IMR-90 (cell line): Measurements from ENCODE around the gene ZNFX1. TPM values are rescaled to one million over a fixed set of nuclear protein-coding genes. Genes with fewer than 3 reads are reported as not detected.
A peak's percentile ranks its signal among the peaks of the same experiment; 100 is the strongest.

Source experiments
- ATAC-seq: fragments of 200-7000 bp; cut with Tn5 transposase; 2 replicates; pipeline ENCODE4 v1.9.1; 2020; ENCODE audit warnings: low read depth, mild to moderate bottlenecking, moderate library complexity
- BruUV-seq: library from RNA; stranded (reverse); fragments of 400-500 nt; replicated peaks from 2 replicates; lab custom pipeline; 2021; lab: Mats Ljungman, UMichigan
- CTCF ChIA-PET: fragments of 300-600 bp; formaldehyde crosslinking; extraction: SDS; loops from one replicate; lab custom pipeline; 2021; ENCODE audit warnings: antibody characterized with exemption; lab: Yijun Ruan, JAX
- POLR2A ChIA-PET: fragments of 300-600 bp; sonication (Branson Sonifier 250); formaldehyde crosslinking; loops from one replicate; lab custom pipeline; 2022; ENCODE audit warnings: antibody characterized with exemption; ENCODE audit not compliant: unreplicated experiment; lab: Charles Lee
- DNase-seq: peaks from one replicate; pipeline ENCODE4 v3.0.0; 2013
- H2AFZ ChIP-seq: replicated peaks from 2 replicates; pipeline ENCODE3; 2013; ENCODE audit warnings: low read length, mild to moderate bottlenecking; ENCODE audit not compliant: poor library complexity
- H2AK5ac ChIP-seq: 2 replicates; pipeline ENCODE4 v1.6.1; 2013; ENCODE audit warnings: low read depth, low read length, inconsistent platforms
- H2AK9ac ChIP-seq: replicated peaks from 2 replicates; pipeline ENCODE3; 2013; ENCODE audit warnings: mild to moderate bottlenecking, low read depth, low read length, moderate library complexity; ENCODE audit not compliant: poor library complexity
- H2BK120ac ChIP-seq: 2 replicates; pipeline ENCODE4 v1.6.1; 2013; ENCODE audit warnings: low read depth, low read length, inconsistent platforms
- H2BK15ac ChIP-seq: 3 replicates; pipeline ENCODE4 v1.6.1; 2013; ENCODE audit warnings: low read depth, low read length, inconsistent platforms
- H2BK20ac ChIP-seq: 2 replicates; pipeline ENCODE4 v1.6.1; 2013; ENCODE audit warnings: low read depth, mild to moderate bottlenecking, inconsistent platforms, low read length, moderate library complexity
- H2BK5ac ChIP-seq: 2 replicates; pipeline ENCODE4 v1.6.1; 2013; ENCODE audit warnings: mild to moderate bottlenecking, low read depth, low read length, inconsistent platforms; ENCODE audit not compliant: poor library complexity, severe bottlenecking
- H3K14ac ChIP-seq: replicated peaks from 2 replicates; pipeline ENCODE4 v1.6.1; 2013; ENCODE audit warnings: low read depth, low read length, inconsistent platforms
- H3K18ac ChIP-seq: 2 replicates; pipeline ENCODE4 v1.6.1; 2013; ENCODE audit warnings: low read depth, low read length, control low read depth
- H3K23ac ChIP-seq: 2 replicates; pipeline ENCODE4 v1.6.1; 2013; ENCODE audit warnings: low read depth, low read length, inconsistent platforms
- H3K27ac ChIP-seq: 2 replicates; pipeline ENCODE4 v1.5.1; 2013; ENCODE audit warnings: mild to moderate bottlenecking, control low read depth, low read length; ENCODE audit not compliant: insufficient read depth
- H3K27me3 ChIP-seq: 2 replicates; pipeline ENCODE4 v1.6.1; 2013; ENCODE audit warnings: low read length; ENCODE audit not compliant: control insufficient read depth, insufficient read depth
- H3K36me3 ChIP-seq: 2 replicates; pipeline ENCODE4 v1.6.1; 2013; ENCODE audit warnings: low read length, mixed read lengths; ENCODE audit not compliant: control insufficient read depth, insufficient read depth
- H3K4ac ChIP-seq: 2 replicates; pipeline ENCODE4 v1.6.1; 2013; ENCODE audit warnings: low read depth, low read length, inconsistent platforms
- H3K4me1 ChIP-seq: 2 replicates; pipeline ENCODE4 v1.6.1; 2013; ENCODE audit warnings: low read length, mixed read lengths; ENCODE audit not compliant: control insufficient read depth, insufficient read depth
- H3K4me2 ChIP-seq: 2 replicates; pipeline ENCODE4 v1.6.1; 2013; ENCODE audit warnings: low read depth, mild to moderate bottlenecking, control low read depth, low read length, moderate library complexity
- H3K4me3 ChIP-seq: 2 replicates; pipeline ENCODE4 v1.5.1; 2013; ENCODE audit warnings: low read depth, mild to moderate bottlenecking, control low read depth, low read length, moderate library complexity; ENCODE audit not compliant: insufficient read depth
- H3K56ac ChIP-seq: 2 replicates; pipeline ENCODE4 v1.6.1; 2013; ENCODE audit warnings: low read length, inconsistent platforms; ENCODE audit not compliant: insufficient read depth; ENCODE audit errors: extremely low read depth
- H3K79me1 ChIP-seq, 2 experiments: 2 replicates each; pipeline ENCODE4 v1.6.1; 2013; ENCODE audit warnings: low read length in 2 of 2, inconsistent platforms in 1 of 2, low read depth in 1 of 2
- H3K9ac ChIP-seq: 2 replicates; pipeline ENCODE4 v1.6.1; 2013; ENCODE audit warnings: low read depth, low read length, control low read depth
- H3K9me1 ChIP-seq: 2 replicates; pipeline ENCODE4 v1.6.1; 2013; ENCODE audit warnings: low read length, inconsistent platforms; ENCODE audit not compliant: insufficient read depth
- H3K9me3 ChIP-seq: 2 replicates; pipeline ENCODE4 v1.6.1; 2013; ENCODE audit warnings: low read length; ENCODE audit not compliant: control insufficient read depth, insufficient read depth
- H4K20me1 ChIP-seq: 2 replicates; pipeline ENCODE4 v1.6.1; 2013; ENCODE audit warnings: low read length, inconsistent platforms; ENCODE audit not compliant: insufficient read depth
- H4K5ac ChIP-seq: 2 replicates; pipeline ENCODE4 v1.6.1; 2013; ENCODE audit warnings: mild to moderate bottlenecking, low read depth, low read length, control low read depth
- H4K8ac ChIP-seq, 2 experiments: 2 replicates each; pipeline ENCODE4 v1.6.1; 2013; ENCODE audit warnings: low read depth in 2 of 2, low read length in 2 of 2, control low read depth in 1 of 2, inconsistent platforms in 1 of 2
- H4K91ac ChIP-seq: 2 replicates; pipeline ENCODE4 v1.6.1; 2013; ENCODE audit warnings: low read depth, low read length, inconsistent platforms; ENCODE audit not compliant: insufficient read depth
- BHLHE40 ChIP-seq: fragments of 150-350 bp; IDR thresholded peaks from 2 replicates; pipeline ENCODE4 v1.6.1; 2016; ENCODE audit warnings: mild to moderate bottlenecking, low read depth, low read length
- CHD1 ChIP-seq: IDR thresholded peaks from 2 replicates; pipeline ENCODE4 v1.6.1; 2012; ENCODE audit warnings: low read depth, low read length, improper control_type of control experiment
- CTCF ChIP-seq: conservative IDR thresholded peaks from 2 replicates; pipeline ENCODE4 v1.5.1; 2012; ENCODE audit warnings: mild to moderate bottlenecking, low read depth, low read length, improper control_type of control experiment
- ELK1 ChIP-seq: fragments of 150-350 bp; IDR thresholded peaks from 2 replicates; pipeline ENCODE4 v1.6.1; 2016; ENCODE audit warnings: low read depth, mild to moderate bottlenecking, low read length, moderate library complexity, borderline replicate concordance
- FOS ChIP-seq: fragments of 150-350 bp; IDR thresholded peaks from 2 replicates; pipeline ENCODE4 v1.6.1; 2016; ENCODE audit warnings: low read depth, low read length
- MAFK ChIP-seq: IDR thresholded peaks from 2 replicates; pipeline ENCODE4 v1.6.1; 2012; ENCODE audit warnings: low read depth, low read length, improper control_type of control experiment
- MXI1 ChIP-seq: IDR thresholded peaks from 2 replicates; pipeline ENCODE4 v1.6.1; 2012; ENCODE audit warnings: low read depth, mild to moderate bottlenecking, low read length, moderate library complexity, borderline replicate concordance
- POLR2A ChIP-seq: IDR thresholded peaks from 2 replicates; pipeline ENCODE4 v1.6.1; 2012; ENCODE audit warnings: mild to moderate bottlenecking, low read depth, low read length
- USF2 ChIP-seq: fragments of 150-350 bp; IDR thresholded peaks from 2 replicates; pipeline ENCODE4 v1.6.1; 2017; ENCODE audit warnings: mild to moderate bottlenecking, antibody characterized with exemption, low read length, low read depth
- WGBS, 2 experiments: methylation state at CpG; one replicate each; pipeline versions ENCODE4 v1.1.5 to v1.1.7; 2013; ENCODE audit warnings: missing lambda C conversion rate in 2 of 2; ENCODE audit not compliant: insufficient read length in 1 of 2; ENCODE audit errors: extremely low coverage in 2 of 2; 5-methylcytosine and 5-hydroxymethylcytosine counted together
- dilution Hi-C: fragments of 300-500 bp; cut with HindIII; formaldehyde crosslinking; loops from one replicate; pipeline ENCODE4 v1.14.3; 2018; ENCODE audit warnings: low sequenced_read_pairs; ENCODE audit not compliant: unreplicated experiment
- in situ Hi-C: fragments of 300-500 bp; cut with MboI; formaldehyde crosslinking; loops from 3 replicates; pipeline ENCODE4 v1.14.3; 2019; ENCODE audit warnings: low sequenced_read_pairs, inconsistent platforms, mixed read lengths
- intact Hi-C: fragments of 100-400 bp; cut with micrococcal nuclease; formaldehyde crosslinking; loops from 2 replicates; pipeline ENCODE4 v1.10.0; 2022
- polyA plus RNA-seq, 3 experiments: library from polyadenylated mRNA; depleted of rRNA; stranded (reverse); fragments of >200 nt; gene quantifications; 2 replicates each; pipeline ENCODE4 v1.2.3, GENCODE V29; 2012; ENCODE audit warnings: low replicate concordance in 1 of 3
- total RNA-seq: library from RNA; depleted of rRNA; stranded (reverse); fragments of >200 nt; gene quantifications from 2 replicates; pipeline ENCODE4 v1.2.3, GENCODE V29; 2012

Gene ZNFX1
- total and polyA plus RNA-seq, 2 of the 4 experiments (the other 2 are of a cell fraction): 10.9 to 60.9 TPM

GRCh38 chr20:49297605-49298530, 20.0 kb upstream of the ZNFX1 start:
- no peak for ATAC-seq
- Histone ChIP-seq H3K4me2 (no peak overlapping the region), H3K27me3 (no peaks in the 10 kb centered on the region), H3K23ac (no peak overlapping the region), H3K4me1 (no peaks in the 10 kb centered on the region), H2BK15ac (no peak overlapping the region), H3K9me1 (no peaks in the 10 kb centered on the region), H4K8ac (no peak overlapping the region), H2AK9ac (no peak overlapping the region), H4K5ac (no peak overlapping the region), H2AK5ac (no peak overlapping the region), H4K91ac (no peak overlapping the region), H3K9ac (no peak overlapping the region), H3K18ac (no peak overlapping the region), H3K56ac (no peak overlapping the region), H3K27ac (no peak overlapping the region), H3K4me3 (no peak overlapping the region), H4K20me1 (no peaks in the 10 kb centered on the region), H3K36me3 (no peaks in the 10 kb centered on the region), H2AFZ (no peak overlapping the region), H2BK120ac (no peak overlapping the region), H2BK20ac (no peak overlapping the region), H2BK5ac (no peak overlapping the region), H3K4ac (no peak overlapping the region), H3K14ac (0 out of 2 replicates have a peak overlapping the region, but pooled peaks have one; percentile 25), H3K79me1 (no peaks in the 10 kb centered on the region), H3K9me3 (no peaks in the 10 kb centered on the region)
- no CpG with 5 or more reads among the region's 6 CpGs for whole genome bisulfite sequencing, 2 experiments
- intact Hi-C loops: no loop called here
- dilution Hi-C loops: no loop called here
- no peak for DNase-seq
- BruUV-seq: no TSS peak
- POLR2A ChIA-PET: no interaction called here
- CTCF ChIA-PET: interaction anchor here (0.8 kb wide), 1 partner anchor 10 kb away, joined by 5 read pairs; no protein-coding TSS in a partner anchor
- no peak for TF ChIP-seq ELK1
- TF ChIP-seq POLR2A: no peak
- TF ChIP-seq BHLHE40: no peak
- TF ChIP-seq MAFK: no peak
- TF ChIP-seq FOS: no peak
- no peak for TF ChIP-seq CTCF
- TF ChIP-seq CHD1: no peak
- TF ChIP-seq MXI1: no peak
- TF ChIP-seq USF2: no peak
- in situ Hi-C loops: no loop called here
